ENCODE results near the gene MTCL1. TPM values are rescaled to one million over a fixed set of nuclear protein-coding genes. Genes with fewer than 3 reads are reported as not detected.

The MTCL1 gene
- total RNA-seq, 1 experiment from 2014 or later: 28.3 TPM

- H3K27me3 ChIP-seq (replicated peaks; ENCODE audit: control insufficient read depth, insufficient read depth, low read length): no peaks in the 10 kb centered on the region
- H3K9me3 ChIP-seq: no peaks in the 10 kb centered on the region
- H3K4me3 ChIP-seq (ENCODE audit: low read depth, low read length): peak overlapping the region; percentile 67
- ChIA-PET CTCF (interaction anchor here (0.6 to 2.6 kb wide), 6 partner anchors 11 to 350 kb away, joined by 3 to 18 read pairs (median 6); no protein-coding TSS in a partner anchor), POLR2A (no interaction called here)
- peaks cover 16% of the 10 kb centered on the region for H3K4me1 Mint-ChIP-seq (ENCODE audit: low read depth, unreplicated experiment)
- DNase-seq: no peak
- H3K27ac Mint-ChIP-seq (ENCODE audit: unreplicated experiment): no peak overlapping the region
- no peaks in the 10 kb centered on the region for H3K36me3 ChIP-seq (ENCODE audit: control insufficient read depth, insufficient read depth, low read length)
- H3K4me1 ChIP-seq: peaks cover 17% of the 10 kb centered on the region
- peak overlapping the region; percentile 88 for H3K4me3 Mint-ChIP-seq (ENCODE audit: unreplicated experiment)
- peaks cover 12% of the 10 kb centered on the region for H3K36me3 Mint-ChIP-seq (ENCODE audit: insufficient read depth, unreplicated experiment)
- no peak for TF ChIP-seq CTCF (IDR thresholded peaks at IDR 0.05; ENCODE audit: insufficient read depth in 1 of 2, low read depth in 1 of 2, low read length in 1 of 2, severe bottlenecking in 1 of 2, unreplicated experiment in 1 of 2)
- intact Hi-C loops (cut with micrococcal nuclease; ENCODE audit: unreplicated experiment): loop anchor here (5.0 to 10.0 kb wide), 2 partner anchors 95 to 187 kb away; no protein-coding TSS in a partner anchor
- peaks cover 2% of the 10 kb centered on the region for H3K27me3 Mint-ChIP-seq (ENCODE audit: insufficient read depth, unreplicated experiment)
- TSS peak; percentile 28 for BruUV-seq (replicated peaks)
- no peaks in the 10 kb centered on the region for H3K9me3 Mint-ChIP-seq (ENCODE audit: unreplicated experiment)
Measured at GRCh38 chr18:8707556-8708300, 2.4 kb downstream of the MTCL1 start.

GRCh38 chr18:8708670-8709069, 3.3 kb downstream of the MTCL1 start:
- ChIA-PET POLR2A (no interaction called here), CTCF (interaction anchor here (1.1 to 2.6 kb wide), 2 partner anchors 275 to 279 kb away, joined by 3 to 12 read pairs; no protein-coding TSS in a partner anchor)
- no peak for DNase-seq
- peaks cover 15% of the 10 kb centered on the region for H3K4me1 Mint-ChIP-seq (ENCODE audit: low read depth, unreplicated experiment)
- peaks cover 15% of the 10 kb centered on the region for H3K4me1 ChIP-seq
- H3K27me3 Mint-ChIP-seq (ENCODE audit: insufficient read depth, unreplicated experiment): peaks cover 2% of the 10 kb centered on the region
- H3K4me3 ChIP-seq (ENCODE audit: low read depth, low read length): no peak overlapping the region
- H3K9me3 ChIP-seq: no peaks in the 10 kb centered on the region
- H3K27me3 ChIP-seq (replicated peaks; ENCODE audit: control insufficient read depth, insufficient read depth, low read length): no peaks in the 10 kb centered on the region
- H3K9me3 Mint-ChIP-seq (ENCODE audit: unreplicated experiment): no peaks in the 10 kb centered on the region
- H3K4me3 Mint-ChIP-seq (ENCODE audit: unreplicated experiment): no peak overlapping the region
- no peak overlapping the region for H3K27ac Mint-ChIP-seq (ENCODE audit: unreplicated experiment)
- no peaks in the 10 kb centered on the region for H3K36me3 ChIP-seq (ENCODE audit: control insufficient read depth, insufficient read depth, low read length)
- peaks cover 12% of the 10 kb centered on the region for H3K36me3 Mint-ChIP-seq (ENCODE audit: insufficient read depth, unreplicated experiment)
- no peak for TF ChIP-seq CTCF (IDR thresholded peaks at IDR 0.05; ENCODE audit: insufficient read depth in 1 of 2, low read depth in 1 of 2, low read length in 1 of 2, severe bottlenecking in 1 of 2, unreplicated experiment in 1 of 2)
- no TSS peak for BruUV-seq (replicated peaks)
- intact Hi-C loops (cut with micrococcal nuclease; ENCODE audit: unreplicated experiment): loop anchor here (5.0 to 10.0 kb wide), 2 partner anchors 94 to 186 kb away; no protein-coding TSS in a partner anchor

GRCh38 chr18:8709248-8710059, 4.1 kb downstream of the MTCL1 start:
- H3K9me3 ChIP-seq: no peaks in the 10 kb centered on the region
- POLR2A ChIA-PET: no interaction called here
- no peaks in the 10 kb centered on the region for H3K27me3 ChIP-seq (replicated peaks; ENCODE audit: control insufficient read depth, insufficient read depth, low read length)
- Mint-ChIP-seq H3K4me3 (ENCODE audit: unreplicated experiment) (no peak overlapping the region), H3K27ac (ENCODE audit: unreplicated experiment) (no peak overlapping the region), H3K27me3 (ENCODE audit: insufficient read depth, unreplicated experiment) (peaks cover 2% of the 10 kb centered on the region), H3K4me1 (ENCODE audit: low read depth, unreplicated experiment) (peaks cover 9% of the 10 kb centered on the region), H3K36me3 (ENCODE audit: insufficient read depth, unreplicated experiment) (peaks cover 12% of the 10 kb centered on the region), H3K9me3 (ENCODE audit: unreplicated experiment) (no peaks in the 10 kb centered on the region)
- intact Hi-C loops (cut with micrococcal nuclease; ENCODE audit: unreplicated experiment): loop anchor here (5.0 to 10.0 kb wide), 2 partner anchors 93 to 185 kb away; no protein-coding TSS in a partner anchor
- CTCF ChIA-PET: no interaction called here
- no peak for TF ChIP-seq CTCF (IDR thresholded peaks at IDR 0.05; ENCODE audit: insufficient read depth in 1 of 2, low read depth in 1 of 2, low read length in 1 of 2, severe bottlenecking in 1 of 2, unreplicated experiment in 1 of 2)
- no peak overlapping the region for H3K4me3 ChIP-seq (ENCODE audit: low read depth, low read length)
- no TSS peak for BruUV-seq (replicated peaks)
- 0 out of 2 replicates have a peak, but pooled peaks cover 10% of the 10 kb centered on the region for H3K4me1 ChIP-seq
- no peaks in the 10 kb centered on the region for H3K36me3 ChIP-seq (ENCODE audit: control insufficient read depth, insufficient read depth, low read length)
- no peak for DNase-seq
